GM10266 (cell line): ENCODE measurements around the gene ORMDL1.

Experiments
- DNase-seq: peaks from one replicate; pipeline ENCODE4 v3.0.0; 2012; ENCODE audit errors: extremely low spot score
- TF ChIP-seq, protein P1 (sequence below): IDR thresholded peaks from 2 replicates; pipeline ENCODE4 v1.5.1; 2012; ENCODE audit warnings: mild to moderate bottlenecking, low read depth; ENCODE audit not compliant: control insufficient read depth, insufficient read depth; ENCODE audit errors: missing control alignments

The ORMDL1 gene, protein sequence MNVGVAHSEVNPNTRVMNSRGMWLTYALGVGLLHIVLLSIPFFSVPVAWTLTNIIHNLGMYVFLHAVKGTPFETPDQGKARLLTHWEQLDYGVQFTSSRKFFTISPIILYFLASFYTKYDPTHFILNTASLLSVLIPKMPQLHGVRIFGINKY

GRCh38 chr2:189783927-189784867 is at the start of gene ORMDL1, which contains the start of gene PMS1:
Gene ORMDL1 (minus strand): TSS chr2:189784339. CDS start chr2:189782595, 1,744 bp downstream.
Gene PMS1 (plus strand): TSS chr2:189784450. CDS start chr2:189791810, 7,360 bp downstream.
- TF ChIP-seq, protein P1, sequence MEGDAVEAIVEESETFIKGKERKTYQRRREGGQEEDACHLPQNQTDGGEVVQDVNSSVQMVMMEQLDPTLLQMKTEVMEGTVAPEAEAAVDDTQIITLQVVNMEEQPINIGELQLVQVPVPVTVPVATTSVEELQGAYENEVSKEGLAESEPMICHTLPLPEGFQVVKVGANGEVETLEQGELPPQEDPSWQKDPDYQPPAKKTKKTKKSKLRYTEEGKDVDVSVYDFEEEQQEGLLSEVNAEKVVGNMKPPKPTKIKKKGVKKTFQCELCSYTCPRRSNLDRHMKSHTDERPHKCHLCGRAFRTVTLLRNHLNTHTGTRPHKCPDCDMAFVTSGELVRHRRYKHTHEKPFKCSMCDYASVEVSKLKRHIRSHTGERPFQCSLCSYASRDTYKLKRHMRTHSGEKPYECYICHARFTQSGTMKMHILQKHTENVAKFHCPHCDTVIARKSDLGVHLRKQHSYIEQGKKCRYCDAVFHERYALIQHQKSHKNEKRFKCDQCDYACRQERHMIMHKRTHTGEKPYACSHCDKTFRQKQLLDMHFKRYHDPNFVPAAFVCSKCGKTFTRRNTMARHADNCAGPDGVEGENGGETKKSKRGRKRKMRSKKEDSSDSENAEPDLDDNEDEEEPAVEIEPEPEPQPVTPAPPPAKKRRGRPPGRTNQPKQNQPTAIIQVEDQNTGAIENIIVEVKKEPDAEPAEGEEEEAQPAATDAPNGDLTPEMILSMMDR: no peak
- peak; percentile 92 for DNase-seq

DNA sequence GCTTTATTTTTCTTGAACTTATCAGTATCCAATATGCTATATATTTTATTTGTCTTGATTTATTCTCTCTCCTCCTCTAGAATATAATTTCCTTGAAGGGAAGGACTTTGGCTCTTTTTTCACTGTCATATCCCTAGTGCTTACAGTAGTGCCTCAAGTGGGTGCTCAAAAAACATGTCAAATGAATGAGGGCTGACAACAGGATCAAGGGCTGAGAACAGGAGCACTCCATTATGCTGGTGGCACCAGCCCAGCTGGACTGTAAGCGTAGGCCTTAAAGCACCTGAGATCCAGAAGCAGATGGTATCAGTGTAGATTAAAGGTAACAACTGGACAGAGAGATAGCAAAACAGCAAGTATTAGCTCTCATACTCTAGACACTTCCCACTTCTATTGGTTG is 46.4 kb upstream of the ORMDL1 start:
- DNase-seq: no peak
- TF ChIP-seq, protein P1: no peak

GRCh38 chr2:189829102-189829833 is 45.1 kb upstream of the ORMDL1 start:
- TF ChIP-seq, protein P1: no peak

DNA sequence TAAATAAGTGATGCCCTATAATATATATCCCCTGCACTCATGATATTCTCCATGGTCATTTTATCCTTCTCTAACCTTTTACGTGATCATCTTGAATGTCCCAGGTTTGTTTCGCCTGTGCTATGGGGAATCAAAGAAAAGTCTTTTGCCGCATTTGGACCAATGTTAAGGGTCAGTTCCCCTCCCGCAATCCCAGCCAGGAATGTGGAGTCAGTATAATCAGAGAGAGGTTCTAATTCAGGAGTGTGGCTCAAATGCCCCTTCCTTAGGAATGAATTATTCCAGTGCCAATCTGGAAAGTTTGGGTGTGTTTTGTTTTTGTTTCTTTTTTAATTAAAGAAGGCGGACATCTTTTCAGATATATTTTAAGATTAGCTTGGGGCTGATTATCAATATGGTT is 41.9 kb upstream of the ORMDL1 start:
- no peak for DNase-seq
- TF ChIP-seq, protein P1: no peak

More at GRCh38 chr2:189829102-189829833, 45.1 kb upstream of the ORMDL1 start:
- DNase-seq: no peak

DNA sequence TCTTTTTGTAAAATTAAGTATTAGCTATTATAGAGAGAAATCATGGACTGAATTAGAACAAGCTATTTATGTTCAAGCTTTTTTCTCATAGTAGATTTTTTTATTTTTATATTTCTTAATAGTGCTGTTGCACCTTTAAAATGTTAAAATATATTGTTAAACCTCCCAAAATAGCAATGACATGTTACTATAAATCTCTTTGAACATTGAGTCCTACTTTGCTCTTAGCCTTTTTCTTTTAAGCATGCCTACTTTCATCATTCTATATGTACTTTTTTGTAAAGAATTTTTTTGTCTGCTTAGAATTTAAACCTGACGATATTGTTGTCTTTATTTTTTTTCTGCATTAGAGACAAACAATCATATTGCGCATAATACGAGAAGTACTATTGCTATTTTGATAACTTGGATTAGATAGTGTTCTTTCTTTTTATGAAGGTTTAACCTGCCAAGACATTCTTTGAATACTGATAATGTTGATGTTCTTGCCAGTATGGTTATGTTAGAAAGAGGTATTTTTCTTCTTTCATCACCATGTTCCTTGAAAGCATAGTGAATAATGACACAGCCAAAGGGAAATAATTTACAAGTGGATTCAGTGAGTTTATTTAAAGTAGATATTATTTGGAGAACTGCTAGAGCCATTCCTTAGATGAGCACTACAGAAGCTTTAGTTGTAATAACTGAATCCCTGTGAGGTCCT is 40.7 kb upstream of the ORMDL1 start:
- TF ChIP-seq, protein P1: no peak

GRCh38 chr2:189821953-189822748 is 38.0 kb upstream of the ORMDL1 start:
- TF ChIP-seq, protein P1: no peak
- no peak for DNase-seq

More for the DNA sequence above, 40.7 kb upstream of the ORMDL1 start:
- DNase-seq: no peak
